DMS 273 treated with DMSO at 0.1 percent for 48 hours (cell line): ENCODE data around the gene ANKS6.

Experiments
- DNase-seq: peaks from one replicate; lab custom pipeline; 2025; lab: John Stamatoyannopoulos, UW

The ANKS6 gene

GRCh38 chr9:98772364-98773155, 23.8 kb downstream of the ANKS6 start:
- no peak for DNase-seq

- DNase-seq: no peak
Observed at GRCh38 chr9:98771209-98771874, 25.0 kb downstream of the ANKS6 start.

GRCh38 chr9:98770717-98771116, 25.6 kb downstream of the ANKS6 start:
- DNase-seq: no peak

DNA sequence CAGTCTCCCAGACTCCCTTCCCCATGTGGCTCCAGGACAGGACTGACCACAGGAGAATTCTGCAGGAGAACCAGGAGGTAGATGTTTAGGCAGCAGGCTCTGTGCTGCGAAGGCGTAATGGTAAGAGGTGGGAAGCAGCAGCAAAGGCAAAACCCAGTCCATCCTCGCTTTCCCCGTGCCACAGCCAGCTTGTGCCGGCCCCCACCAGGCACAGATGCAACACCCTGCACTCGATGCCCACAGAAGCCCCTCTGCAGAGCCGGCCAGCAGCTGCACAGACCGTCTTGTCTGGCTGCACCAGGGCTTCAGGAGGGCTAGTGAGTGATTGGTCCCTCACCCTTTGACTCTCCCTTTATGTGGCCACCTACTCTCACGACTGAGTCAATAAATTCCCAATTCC, 28.0 kb downstream of the ANKS6 start:
- no peak for DNase-seq

DNA sequence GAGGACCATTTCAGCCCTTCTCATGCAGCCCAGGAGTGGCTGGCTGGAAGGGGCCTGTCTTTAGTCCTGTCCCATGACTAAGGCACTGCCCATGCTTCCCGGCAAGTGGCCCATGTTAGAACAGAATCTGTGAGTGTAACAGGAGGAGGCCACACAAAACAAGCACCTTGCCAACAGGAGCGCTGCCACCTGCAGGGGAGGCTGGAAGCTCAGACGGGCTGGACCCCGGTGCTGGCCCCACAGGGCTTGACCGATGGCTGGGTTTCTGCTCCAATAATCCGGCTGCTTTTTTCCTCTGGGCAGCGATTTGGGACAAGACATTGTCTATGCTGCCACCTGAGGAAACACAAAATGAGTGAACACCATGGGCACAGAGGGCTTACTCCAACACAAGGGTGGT, 28.4 kb downstream of the ANKS6 start:
- DNase-seq: no peak

DNA sequence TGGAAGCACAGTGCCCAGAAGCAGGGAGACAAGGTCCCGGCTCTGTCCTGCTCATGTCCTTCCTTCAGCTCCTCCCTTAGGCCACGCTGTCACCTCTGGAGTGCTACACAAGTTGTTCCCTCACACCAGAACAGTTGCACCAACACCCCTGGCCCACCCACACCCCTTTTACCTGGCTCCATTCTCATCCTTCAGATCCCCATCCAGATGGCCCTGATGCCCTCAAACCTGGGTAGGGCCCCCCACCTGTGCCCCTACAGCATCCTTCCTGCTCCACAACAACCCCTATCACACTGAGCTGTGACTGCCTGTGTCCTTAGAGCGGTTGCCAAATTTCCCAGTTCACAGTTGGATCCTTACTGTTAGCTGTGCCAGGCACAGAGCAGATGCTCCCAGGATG, 29.2 kb downstream of the ANKS6 start:
- DNase-seq: no peak

GRCh38 chr9:98766586-98766985, 29.8 kb downstream of the ANKS6 start:
- no peak for DNase-seq

DNA sequence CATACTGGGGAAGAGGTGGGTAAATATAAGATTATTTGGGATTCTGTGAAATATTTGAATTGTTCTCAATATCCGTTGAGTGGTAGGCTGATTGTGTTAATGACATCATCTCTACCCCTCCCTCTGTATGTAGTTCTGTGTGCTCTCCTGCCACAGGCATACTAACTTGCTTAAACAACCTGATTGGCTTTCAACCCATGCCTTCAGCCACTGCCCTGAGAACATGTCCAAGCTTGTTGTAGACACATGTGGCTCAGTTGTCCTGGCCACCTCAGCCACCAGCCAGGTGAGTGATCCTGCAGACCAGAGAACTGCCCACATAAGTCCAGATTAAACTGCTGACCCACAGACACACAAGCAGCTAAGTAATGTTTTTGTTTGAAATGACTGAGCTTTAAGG, 31.1 kb downstream of the ANKS6 start:
- DNase-seq: no peak

DNA sequence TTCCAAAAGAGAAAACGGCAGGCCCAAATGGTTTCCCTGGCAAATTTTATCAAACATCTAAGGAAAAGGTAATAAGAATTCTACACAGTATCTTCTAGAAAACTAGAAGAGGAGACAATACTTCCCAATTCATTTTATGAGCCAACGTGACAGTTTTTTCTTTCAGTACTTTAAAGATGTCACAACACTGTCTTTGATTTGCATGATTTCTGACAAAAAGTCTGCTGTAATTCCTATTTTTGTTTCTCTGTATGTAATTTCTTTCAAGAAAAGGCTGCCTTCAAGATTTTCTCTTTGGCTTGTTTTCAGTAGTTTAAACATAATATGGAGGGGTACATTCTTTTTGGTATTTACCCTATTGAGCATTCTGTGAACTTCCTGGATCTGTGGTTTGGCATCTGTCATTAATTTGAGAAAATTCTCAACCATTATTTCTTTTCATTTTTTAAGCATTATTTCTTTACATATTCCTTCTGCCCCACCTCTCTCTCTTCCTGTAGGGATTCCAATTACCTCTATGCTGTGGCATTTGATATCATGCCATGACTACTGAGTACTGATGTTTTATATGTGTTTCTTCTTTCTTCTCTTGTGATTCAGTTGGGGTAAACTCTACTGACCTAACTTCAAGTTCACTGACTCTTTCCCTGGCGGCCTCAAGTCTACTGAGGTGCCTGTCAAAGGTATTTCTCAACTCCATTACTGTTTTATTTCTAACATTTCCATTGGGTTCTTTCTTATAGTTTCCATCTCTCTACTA, 32.2 kb downstream of the ANKS6 start:
- DNase-seq: no peak

- DNase-seq: no peak
Observed at GRCh38 chr9:98760231-98760630, 36.1 kb downstream of the ANKS6 start.

DNA sequence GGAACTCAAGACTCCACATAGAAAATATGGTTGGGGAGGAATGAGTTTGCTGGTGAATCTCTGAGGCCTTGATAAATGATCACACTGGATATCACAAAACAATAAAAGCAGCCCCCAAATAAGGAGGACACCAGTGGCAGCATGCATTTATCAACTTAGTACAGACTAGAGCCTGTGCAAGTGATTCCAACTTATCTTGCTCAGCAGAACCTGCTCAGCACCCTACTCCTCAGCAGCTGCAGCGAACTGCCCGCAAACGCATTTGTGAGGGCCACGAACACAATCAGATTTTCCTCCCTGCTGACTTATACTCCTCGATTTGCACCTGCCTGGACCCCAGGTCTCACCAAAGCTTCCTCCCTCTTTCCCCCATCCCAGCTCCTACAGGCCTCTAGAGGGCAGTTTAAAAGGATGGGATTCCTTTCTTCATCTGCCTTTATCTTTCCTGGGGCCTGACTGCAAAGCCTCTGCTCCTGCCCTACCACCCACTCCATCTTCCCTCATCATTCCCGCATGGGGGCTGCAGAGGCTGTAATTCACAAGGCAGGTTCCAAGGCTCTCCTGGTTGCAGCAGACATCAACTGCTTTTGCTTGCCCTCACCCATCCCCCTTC, 41.2 kb downstream of the ANKS6 start:
- no peak for DNase-seq

DNA sequence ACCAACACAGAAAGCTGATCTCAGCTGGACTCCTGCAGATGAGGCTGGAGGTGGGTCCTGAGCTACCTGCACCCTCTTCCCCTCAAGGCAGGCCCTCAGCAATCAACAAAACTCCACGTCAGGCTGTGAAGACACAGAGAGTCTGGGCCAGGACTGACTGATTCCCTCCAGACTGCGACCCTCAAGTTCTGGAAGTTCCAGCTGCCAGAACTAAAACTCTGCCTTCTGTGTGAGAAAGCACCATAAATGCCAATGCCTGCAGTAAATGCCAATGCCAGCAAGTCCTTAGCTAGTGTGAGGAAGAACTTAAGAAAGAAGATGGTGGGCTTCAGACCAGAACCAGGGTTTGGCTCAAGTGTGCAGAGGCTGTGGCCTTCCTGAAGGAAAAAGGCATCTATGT, 45.1 kb downstream of the ANKS6 start:
- DNase-seq: no peak

GRCh38 chr9:98750364-98751060, 45.8 kb downstream of the ANKS6 start:
- DNase-seq: no peak

GRCh38 chr9:98747476-98747875, 48.9 kb downstream of the ANKS6 start:
- DNase-seq: no peak

DNA sequence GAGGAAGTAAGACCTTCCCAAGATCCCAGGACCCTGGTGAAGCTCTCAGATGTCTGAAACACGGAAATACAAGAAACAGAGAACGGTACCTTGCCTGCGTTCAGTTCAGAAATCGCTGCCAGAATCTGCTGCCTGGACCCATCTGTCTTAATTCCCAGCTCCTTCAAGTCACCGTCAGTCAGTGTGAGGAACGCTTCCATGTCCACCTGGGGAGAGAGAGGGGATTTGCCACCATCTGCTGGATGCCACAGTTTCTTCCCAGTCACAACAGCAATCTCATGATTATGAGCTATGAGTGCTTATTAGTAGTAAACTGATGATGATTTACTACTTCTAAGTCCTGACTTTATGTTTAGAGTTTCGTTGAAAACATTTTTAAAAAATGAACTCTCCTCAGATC, 50.9 kb downstream of the ANKS6 start:
- no peak for DNase-seq

DNA sequence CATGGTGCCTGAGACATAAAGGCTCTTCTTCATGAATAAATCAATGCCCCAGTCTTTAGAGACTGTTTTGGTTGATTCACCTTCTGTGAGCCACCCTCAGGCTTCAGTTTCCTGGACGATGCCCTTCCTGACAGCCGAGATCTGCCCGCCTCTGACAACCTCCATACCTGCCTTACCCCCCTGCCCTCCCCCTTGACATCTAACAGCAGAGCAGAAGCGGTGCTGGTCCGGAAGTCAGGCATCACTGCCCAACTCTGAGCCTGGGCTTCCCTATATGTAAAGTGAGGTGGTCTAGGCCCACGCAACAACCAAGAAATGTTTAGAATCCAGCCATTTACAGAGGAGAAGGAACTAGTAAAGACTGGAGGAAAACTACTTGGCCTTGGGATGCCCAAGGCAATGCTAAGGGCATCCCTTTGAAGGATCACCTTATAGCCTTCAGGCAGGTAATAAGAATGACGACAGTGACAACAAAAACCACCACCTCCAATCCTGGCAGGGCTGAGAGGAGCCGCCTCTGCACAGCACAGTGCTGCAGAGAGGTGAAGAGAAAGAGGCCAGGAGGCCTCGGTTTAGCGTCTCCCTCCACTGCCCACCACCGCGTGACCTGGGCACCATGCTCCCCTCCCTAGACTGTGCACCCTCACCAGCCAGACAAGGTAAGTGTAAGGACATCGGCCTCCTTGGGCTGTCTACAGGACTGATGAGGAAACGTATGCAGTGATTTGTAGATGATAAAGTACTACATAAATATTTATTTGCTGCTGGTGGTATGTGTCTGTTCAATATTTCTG, 52.3 kb downstream of the ANKS6 start:
- no peak for DNase-seq

DNA sequence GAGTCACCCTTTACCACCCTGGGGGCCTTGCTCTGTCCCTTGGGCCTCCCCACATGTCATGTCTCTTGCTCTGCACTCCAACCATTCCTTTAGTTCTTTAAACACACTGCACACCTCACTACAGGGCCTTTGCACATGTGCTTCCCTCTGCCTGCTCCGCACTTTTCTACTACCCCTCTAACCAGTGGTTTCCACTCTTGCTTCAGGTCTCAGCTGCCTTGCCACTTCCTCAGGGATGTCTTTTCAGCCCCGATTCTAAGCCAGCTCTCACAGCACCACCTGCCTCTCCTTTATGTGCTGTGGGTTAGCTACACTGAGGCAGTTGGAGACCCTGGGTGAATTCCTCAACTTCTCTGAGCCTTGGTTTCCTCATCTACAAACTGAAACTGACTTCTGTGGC, 53.0 kb downstream of the ANKS6 start:
- DNase-seq: no peak

- no peak for DNase-seq
Observed at GRCh38 chr9:98742325-98743280, 53.8 kb downstream of the ANKS6 start.

- DNase-seq: no peak
Observed at GRCh38 chr9:98740226-98740881, 56.0 kb downstream of the ANKS6 start.
